ENCODE measurements around the gene F8A1. TPM values are rescaled to one million over a fixed set of nuclear protein-coding genes. Genes with fewer than 3 reads are reported as not detected.
"Not testable (repeated sequence)": the region's sequence is repeated elsewhere in the genome, so short reads cannot be mapped to it uniquely, and the experiment has no call there.

F8A1 gene
- 10 to 100 TPM in 2 of 4 donors, 1 to 10 TPM in 2; 4.4 to 10.8 (median 7.6) TPM for total RNA-seq

DNA sequence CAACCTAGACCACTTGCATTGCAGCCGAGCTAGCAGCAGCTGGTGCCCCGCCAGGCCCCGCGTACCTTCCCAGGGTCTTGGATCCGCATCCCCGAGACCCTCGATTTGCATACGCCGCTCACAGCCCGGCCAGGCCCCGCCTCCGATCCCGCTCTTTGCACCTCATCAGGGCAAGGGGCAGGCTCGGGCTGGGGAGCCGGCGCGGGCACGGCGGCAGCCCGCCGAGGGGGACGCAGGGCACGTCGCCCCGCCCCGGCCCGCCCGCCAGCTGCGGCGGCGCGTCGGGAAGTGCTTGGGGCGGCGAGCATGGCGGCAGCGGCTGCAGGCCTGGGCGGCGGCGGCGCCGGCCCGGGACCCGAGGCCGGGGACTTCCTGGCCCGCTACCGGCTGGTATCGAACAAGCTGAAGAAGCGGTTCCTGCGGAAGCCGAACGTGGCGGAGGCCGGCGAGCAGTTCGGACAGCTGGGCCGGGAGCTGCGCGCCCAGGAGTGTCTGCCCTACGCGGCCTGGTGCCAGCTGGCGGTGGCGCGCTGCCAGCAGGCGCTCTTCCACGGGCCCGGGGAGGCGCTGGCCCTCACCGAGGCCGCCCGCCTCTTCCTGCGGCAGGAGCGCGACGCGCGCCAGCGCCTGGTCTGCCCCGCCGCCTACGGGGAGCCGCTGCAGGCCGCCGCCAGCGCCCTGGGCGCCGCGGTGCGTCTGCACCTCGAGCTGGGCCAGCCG, at the start of gene F8A1:
TSS of gene F8A1 (plus strand) at position 287 of the 720 bp plus-strand sequence. CDS start at position 307, 20 bp downstream.
- H3K36me3 ChIP-seq; DNase-seq (ENCODE audit: low spot score in 2 of 2); H3K27ac ChIP-seq; H3K27me3 ChIP-seq; H3K4me3 ChIP-seq; H3K4me1 ChIP-seq; H3K9me3 ChIP-seq: not testable (repeated sequence)
- no CpG with 5 or more reads among the region's 91 CpGs for whole genome bisulfite sequencing

DNA sequence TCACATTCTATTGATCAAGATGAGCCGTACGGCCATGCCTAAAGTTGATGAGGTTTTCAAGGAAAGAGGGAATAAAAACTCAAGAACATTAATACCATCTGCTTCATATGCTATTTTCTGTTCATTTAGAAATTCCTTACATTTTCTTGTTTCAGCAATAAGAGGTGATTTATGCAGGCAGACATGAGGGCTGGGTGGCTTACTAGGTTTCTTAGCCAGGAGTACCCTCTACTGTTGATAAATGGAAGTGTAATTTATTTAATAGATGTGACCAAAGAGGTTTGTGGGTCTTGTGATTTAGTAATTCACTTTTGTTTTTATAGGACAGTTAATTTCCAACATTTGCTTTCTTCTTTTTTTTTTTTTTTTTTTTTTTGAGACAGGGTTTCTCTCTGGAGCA, 45.3 kb upstream of the F8A1 start:
- Histone ChIP-seq H3K36me3 (no peaks in the 10 kb centered on the region), H3K27me3 (no peaks in the 10 kb centered on the region), H3K9me3 (no peaks in the 10 kb centered on the region), H3K4me3 (no peak overlapping the region), H3K4me1 (no peaks in the 10 kb centered on the region), H3K27ac (no peak overlapping the region)
- TF ChIP-seq POLR2A (IDR thresholded peaks at IDR 0.05) (no peak), POLR2AphosphoS5 (IDR thresholded peaks at IDR 0.05) (no peak), EP300 (IDR thresholded peaks at IDR 0.05) (no peak)
- TF ChIP-seq, protein P1, sequence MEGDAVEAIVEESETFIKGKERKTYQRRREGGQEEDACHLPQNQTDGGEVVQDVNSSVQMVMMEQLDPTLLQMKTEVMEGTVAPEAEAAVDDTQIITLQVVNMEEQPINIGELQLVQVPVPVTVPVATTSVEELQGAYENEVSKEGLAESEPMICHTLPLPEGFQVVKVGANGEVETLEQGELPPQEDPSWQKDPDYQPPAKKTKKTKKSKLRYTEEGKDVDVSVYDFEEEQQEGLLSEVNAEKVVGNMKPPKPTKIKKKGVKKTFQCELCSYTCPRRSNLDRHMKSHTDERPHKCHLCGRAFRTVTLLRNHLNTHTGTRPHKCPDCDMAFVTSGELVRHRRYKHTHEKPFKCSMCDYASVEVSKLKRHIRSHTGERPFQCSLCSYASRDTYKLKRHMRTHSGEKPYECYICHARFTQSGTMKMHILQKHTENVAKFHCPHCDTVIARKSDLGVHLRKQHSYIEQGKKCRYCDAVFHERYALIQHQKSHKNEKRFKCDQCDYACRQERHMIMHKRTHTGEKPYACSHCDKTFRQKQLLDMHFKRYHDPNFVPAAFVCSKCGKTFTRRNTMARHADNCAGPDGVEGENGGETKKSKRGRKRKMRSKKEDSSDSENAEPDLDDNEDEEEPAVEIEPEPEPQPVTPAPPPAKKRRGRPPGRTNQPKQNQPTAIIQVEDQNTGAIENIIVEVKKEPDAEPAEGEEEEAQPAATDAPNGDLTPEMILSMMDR (IDR thresholded peaks at IDR 0.05) = no peak
- no peak for DNase-seq (ENCODE audit: low spot score in 2 of 2)
- 77% methylated on average over 2 of the region's 2 CpGs for WGBS

DNA sequence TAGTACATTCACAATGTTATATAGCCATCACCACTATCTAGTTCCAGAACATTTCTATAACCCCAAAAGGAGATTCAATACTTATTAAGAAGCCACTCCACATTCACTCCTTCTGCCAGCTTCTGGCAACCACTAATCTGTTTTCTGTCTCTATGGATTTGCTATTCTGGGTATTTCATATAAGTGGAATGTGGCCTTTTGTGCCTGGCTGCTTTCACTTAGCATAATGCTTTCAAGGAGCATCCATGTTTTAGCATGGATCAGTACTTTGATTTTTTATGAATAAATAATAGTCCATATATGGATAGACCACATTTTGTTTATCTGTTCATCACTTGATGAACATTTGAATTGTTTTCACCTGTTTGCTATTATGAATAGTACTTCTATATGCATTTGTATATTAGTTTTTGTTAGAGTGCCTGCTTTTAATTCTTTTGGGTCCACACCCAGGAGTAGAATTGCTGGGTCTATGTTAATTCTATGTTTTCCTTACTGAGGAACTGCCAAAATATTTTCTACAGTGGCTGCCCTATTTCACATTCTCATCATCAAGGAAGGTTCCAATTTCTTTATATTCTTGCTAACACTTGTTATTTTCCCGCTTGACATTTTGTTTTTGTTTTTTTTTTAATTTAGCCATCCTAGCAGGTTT, 35.1 kb upstream of the F8A1 start:
- no peak for DNase-seq (ENCODE audit: low spot score in 2 of 2)

DNA sequence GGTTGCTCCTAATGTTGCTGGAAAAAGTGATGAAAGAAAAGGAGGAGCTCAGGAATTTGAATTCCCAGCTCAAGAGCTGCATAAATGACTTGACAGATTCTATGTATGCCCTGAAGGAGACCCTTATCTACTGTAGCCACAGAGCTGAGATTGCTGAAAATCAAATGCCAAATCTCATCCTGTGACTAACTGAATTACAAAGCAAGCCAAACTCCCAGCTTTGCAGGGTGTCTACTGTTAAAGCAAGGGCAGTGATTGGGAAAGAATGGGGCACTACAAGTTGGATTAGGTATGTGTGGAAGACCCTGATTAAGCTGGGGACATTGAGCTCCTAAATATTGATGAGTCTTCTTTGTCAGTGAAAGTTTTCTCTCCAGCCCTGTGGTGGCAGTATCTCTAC, 30.9 kb upstream of the F8A1 start:
- no peak overlapping the region for H3K27ac ChIP-seq
- no peak for TF ChIP-seq EP300 (IDR thresholded peaks at IDR 0.05)
- TF ChIP-seq, protein P1 (IDR thresholded peaks at IDR 0.05) = no peak
- no peak for TF ChIP-seq POLR2AphosphoS5 (IDR thresholded peaks at IDR 0.05)
- no peak for TF ChIP-seq POLR2A (IDR thresholded peaks at IDR 0.05)
- H3K27me3 ChIP-seq = no peaks in the 10 kb centered on the region
- no peaks in the 10 kb centered on the region for H3K4me1 ChIP-seq
- no peak overlapping the region for H3K4me3 ChIP-seq
- DNase-seq (ENCODE audit: low spot score in 2 of 2) = no peak
- H3K9me3 ChIP-seq = no peaks in the 10 kb centered on the region
- no peaks in the 10 kb centered on the region for H3K36me3 ChIP-seq

More for the DNA sequence above, 35.1 kb upstream of the F8A1 start:
- H3K4me1 ChIP-seq = no peaks in the 10 kb centered on the region
- no peak overlapping the region for H3K27ac ChIP-seq
- no peak overlapping the region for H3K4me3 ChIP-seq
- no peaks in the 10 kb centered on the region for H3K36me3 ChIP-seq
- H3K27me3 ChIP-seq = no peaks in the 10 kb centered on the region
- H3K9me3 ChIP-seq = no peaks in the 10 kb centered on the region
- 84% methylated on average over 1 of the region's 1 CpG for WGBS
- TF ChIP-seq POLR2AphosphoS5 (IDR thresholded peaks at IDR 0.05) (no peak), EP300 (IDR thresholded peaks at IDR 0.05) (no peak), POLR2A (IDR thresholded peaks at IDR 0.05) (no peak)
- TF ChIP-seq, protein P1 (IDR thresholded peaks at IDR 0.05) = no peak

DNA sequence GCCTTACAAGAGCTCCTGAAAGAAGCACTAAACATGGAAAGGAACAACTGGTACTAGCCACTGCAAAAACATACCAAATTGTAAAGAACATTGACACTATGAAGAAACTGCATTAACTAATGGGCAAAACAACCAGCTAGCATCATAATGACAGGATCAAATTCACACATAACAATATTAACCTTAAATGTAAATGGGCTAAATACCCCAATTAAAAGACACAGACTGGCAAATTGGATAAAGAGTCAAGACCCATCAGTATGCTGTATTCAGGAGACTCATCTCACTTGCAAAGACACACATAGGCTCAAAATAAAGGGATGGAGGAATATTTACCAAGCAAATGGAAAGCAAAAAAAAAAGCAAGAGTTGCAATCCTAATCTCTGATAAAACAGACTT, 17.6 kb upstream of the F8A1 start:
- DNase-seq (ENCODE audit: low spot score in 2 of 2); H3K9me3 ChIP-seq; H3K36me3 ChIP-seq; H3K27me3 ChIP-seq; H3K4me1 ChIP-seq; H3K27ac ChIP-seq; H3K4me3 ChIP-seq: not testable (repeated sequence)

DNA sequence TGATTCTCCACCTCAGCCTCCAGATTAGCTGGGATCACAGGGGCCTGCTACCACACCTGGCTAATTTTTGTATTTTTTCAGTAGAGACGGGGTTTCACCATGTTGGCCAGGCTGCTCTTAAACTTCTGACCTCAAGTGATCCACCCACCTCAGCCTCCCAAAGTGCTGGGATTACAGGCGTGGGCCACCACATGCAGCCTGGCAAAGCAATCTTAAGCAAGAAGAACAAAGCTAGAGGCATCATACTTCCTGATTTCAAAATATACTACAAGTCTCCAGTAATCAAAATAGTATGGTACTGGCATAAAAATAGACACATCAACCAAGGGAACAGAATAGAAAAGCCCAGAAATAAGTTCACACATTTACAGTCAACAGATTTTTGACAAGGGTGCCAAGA, 12.8 kb upstream of the F8A1 start:
- Histone ChIP-seq H3K4me3 (no peak overlapping the region), H3K4me1 (no peaks in the 10 kb centered on the region), H3K27ac (no peak overlapping the region), H3K36me3 (no peaks in the 10 kb centered on the region), H3K27me3 (no peaks in the 10 kb centered on the region), H3K9me3 (no peaks in the 10 kb centered on the region)
- 82% methylated on average over 2 of the region's 2 CpGs for WGBS
- no peak for TF ChIP-seq POLR2AphosphoS5 (IDR thresholded peaks at IDR 0.05)
- TF ChIP-seq, protein P1 (IDR thresholded peaks at IDR 0.05) = no peak
- TF ChIP-seq EP300 (IDR thresholded peaks at IDR 0.05) = no peak
- no peak for TF ChIP-seq POLR2A (IDR thresholded peaks at IDR 0.05)
- no peak for DNase-seq (ENCODE audit: low spot score in 2 of 2)

DNA sequence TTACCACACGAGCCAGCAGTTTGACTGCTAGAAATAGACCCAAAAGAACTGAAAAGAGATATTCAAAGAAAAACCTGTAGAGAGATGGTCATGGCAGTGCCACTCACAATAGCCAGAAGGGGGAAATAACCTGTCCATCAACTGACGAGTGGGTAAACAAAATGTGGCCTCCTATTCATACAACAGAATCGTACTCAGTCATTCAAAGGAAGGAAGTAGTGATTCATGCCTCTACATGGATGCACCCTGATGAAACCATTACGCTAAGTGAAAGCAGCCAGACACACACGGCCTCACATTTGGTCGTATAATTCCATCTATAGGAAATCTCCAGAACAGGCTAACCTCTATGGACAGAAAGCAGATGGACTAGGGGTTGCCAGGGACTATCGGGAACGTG, 2.1 kb upstream of the F8A1 start:
- not testable (repeated sequence) for DNase-seq (ENCODE audit: low spot score in 2 of 2); H3K9me3 ChIP-seq; H3K4me1 ChIP-seq; H3K4me3 ChIP-seq; H3K27ac ChIP-seq; H3K36me3 ChIP-seq; H3K27me3 ChIP-seq
- no CpG with 5 or more reads among the region's 8 CpGs for WGBS

DNA sequence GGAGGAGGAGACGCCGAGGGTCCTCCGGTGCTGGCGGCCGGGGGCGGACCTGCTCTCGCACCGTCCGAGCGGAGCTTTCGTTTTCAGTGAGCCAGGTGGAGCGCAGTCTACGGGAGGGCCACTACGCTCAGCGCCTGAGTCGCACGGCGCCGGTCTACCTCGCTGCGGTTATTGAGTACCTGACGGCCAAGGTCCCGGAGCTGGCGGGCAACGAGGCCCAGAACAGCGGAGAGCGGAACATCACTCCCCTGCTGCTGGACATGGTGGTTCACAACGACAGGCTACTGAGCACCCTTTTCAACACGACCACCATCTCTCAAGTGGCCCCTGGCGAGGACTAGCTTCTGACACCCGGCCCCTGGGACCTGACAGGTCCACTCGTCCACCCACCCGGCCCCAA, 1.1 kb upstream of the F8A1 start:
- not testable (repeated sequence) for H3K27ac ChIP-seq; H3K27me3 ChIP-seq; H3K9me3 ChIP-seq; H3K4me1 ChIP-seq; DNase-seq (ENCODE audit: low spot score in 2 of 2); H3K36me3 ChIP-seq; H3K4me3 ChIP-seq
- WGBS = no CpG with 5 or more reads among the region's 33 CpGs

DNA sequence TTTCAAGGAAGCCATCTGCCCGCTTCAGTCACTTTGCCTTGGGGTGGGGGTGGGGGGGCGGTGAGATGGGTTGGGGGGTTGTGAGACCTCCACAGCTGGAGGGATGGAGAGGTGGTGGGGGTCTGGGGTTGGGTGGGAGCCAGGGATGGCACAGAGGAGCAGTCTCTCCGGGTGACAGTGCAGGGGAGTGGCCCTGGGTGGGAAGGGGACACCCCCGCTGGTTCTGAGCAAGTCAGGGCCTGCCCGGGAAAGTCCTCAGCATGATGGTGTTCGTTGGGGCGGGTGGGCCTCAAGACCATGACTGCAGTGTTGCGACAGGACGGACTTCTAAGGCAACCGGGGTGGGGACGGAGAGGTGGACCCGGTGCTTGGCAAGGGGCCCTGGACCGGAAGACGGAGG, 606 bp upstream of the F8A1 start:
- WGBS = no CpG with 5 or more reads among the region's 14 CpGs
- H3K27ac ChIP-seq; H3K27me3 ChIP-seq; H3K9me3 ChIP-seq; DNase-seq (ENCODE audit: low spot score in 2 of 2); H3K4me1 ChIP-seq; H3K36me3 ChIP-seq; H3K4me3 ChIP-seq: not testable (repeated sequence)
